DOHH2 (cell line): ENCODE data around the gene HAUS3.

ENCODE experiments used
- EZH2phosphoT487 ChIP-seq: fragments of 200-600 bp; sonication (generic); IDR thresholded peaks from 2 replicates; pipeline ENCODE4 v1.6.1; 2017; ENCODE audit warnings: borderline replicate concordance, mild to moderate bottlenecking, antibody characterized with exemption, low read length, moderate library complexity, mixed read lengths
- TF ChIP-seq, protein P1 (sequence below): fragments of 200-600 bp; sonication (generic); IDR thresholded peaks from one replicate; pipeline ENCODE4 v1.5.1; 2014; ENCODE audit warnings: antibody characterized with exemption, mild to moderate bottlenecking, low read depth, low read length; ENCODE audit not compliant: poor library complexity, severe bottlenecking

DNA sequence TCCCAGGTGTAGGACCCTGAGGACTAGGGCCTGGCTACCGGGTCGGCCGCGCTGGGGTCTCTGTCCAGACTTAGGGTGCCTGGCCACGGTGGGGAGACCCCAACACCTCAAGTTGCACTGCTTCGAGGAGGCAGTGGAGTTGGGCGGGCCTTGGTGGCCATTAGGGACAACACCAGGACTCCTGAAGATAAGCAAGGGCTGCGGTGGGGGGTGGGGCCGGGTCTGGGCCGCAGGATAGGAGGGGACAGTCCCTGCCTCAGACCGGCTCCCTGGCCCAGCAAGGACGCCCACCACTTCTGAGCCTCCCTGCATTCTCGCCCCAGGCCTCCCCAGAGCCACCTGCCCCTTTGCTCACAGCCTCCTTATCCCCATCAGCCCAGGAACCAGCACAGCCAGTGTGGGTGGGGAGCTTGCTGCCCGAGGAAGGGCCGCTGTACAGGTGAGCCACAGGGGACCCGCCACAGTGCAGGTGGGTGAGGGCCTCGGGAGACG, 25.4 kb upstream of the HAUS3 start:
- TF ChIP-seq, protein P1, sequence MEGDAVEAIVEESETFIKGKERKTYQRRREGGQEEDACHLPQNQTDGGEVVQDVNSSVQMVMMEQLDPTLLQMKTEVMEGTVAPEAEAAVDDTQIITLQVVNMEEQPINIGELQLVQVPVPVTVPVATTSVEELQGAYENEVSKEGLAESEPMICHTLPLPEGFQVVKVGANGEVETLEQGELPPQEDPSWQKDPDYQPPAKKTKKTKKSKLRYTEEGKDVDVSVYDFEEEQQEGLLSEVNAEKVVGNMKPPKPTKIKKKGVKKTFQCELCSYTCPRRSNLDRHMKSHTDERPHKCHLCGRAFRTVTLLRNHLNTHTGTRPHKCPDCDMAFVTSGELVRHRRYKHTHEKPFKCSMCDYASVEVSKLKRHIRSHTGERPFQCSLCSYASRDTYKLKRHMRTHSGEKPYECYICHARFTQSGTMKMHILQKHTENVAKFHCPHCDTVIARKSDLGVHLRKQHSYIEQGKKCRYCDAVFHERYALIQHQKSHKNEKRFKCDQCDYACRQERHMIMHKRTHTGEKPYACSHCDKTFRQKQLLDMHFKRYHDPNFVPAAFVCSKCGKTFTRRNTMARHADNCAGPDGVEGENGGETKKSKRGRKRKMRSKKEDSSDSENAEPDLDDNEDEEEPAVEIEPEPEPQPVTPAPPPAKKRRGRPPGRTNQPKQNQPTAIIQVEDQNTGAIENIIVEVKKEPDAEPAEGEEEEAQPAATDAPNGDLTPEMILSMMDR = no peak
- no peak for TF ChIP-seq EZH2phosphoT487
